Measurements from ENCODE around the gene COIL. TPM values are rescaled to one million over a fixed set of nuclear protein-coding genes. Genes with fewer than 3 reads are reported as not detected.

Gene COIL
- total RNA-seq, 1 experiment from 2014 or later, result 22.9 TPM

DNA sequence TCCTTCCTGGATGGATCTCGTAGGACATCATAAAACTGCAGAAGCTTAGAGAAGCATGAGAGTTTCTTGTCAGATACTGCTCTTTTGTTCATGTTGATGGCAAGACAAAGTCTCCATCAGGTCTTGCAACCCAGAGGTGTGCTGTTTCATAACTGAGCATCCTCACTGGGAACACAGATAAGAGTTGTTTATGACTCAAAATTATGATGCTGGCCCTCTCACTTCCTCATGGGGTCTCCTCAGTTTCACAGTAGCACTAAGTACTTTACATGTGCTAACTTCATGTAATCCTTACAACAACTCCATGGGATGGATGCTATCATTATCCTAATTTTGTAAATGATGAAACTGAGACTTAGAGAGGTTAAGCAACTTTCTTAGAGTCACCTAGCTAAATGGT, 31.5 kb upstream of the COIL start:
- BruUV-seq (replicated peaks), result no TSS peak
- peaks cover 15% of the 10 kb centered on the region; the same call in 1 of the 2 replicates for H3K36me3 ChIP-seq (ENCODE audit: low read depth, low read length)
- H2AFZ ChIP-seq (ENCODE audit: low read length), result no peak overlapping the region
- CTCF ChIA-PET, result no interaction called here
- DNase-seq (no peak), ATAC-seq (no peak)
- H3K79me2 ChIP-seq (ENCODE audit: low read length), result no peaks in the 10 kb centered on the region
- H3F3A ChIP-seq (ENCODE audit: low read length, unreplicated experiment), result peaks cover 4% of the 10 kb centered on the region
- POLR2A ChIA-PET (ENCODE audit: unreplicated experiment), result no interaction called here
- TF ChIP-seq, protein P1, sequence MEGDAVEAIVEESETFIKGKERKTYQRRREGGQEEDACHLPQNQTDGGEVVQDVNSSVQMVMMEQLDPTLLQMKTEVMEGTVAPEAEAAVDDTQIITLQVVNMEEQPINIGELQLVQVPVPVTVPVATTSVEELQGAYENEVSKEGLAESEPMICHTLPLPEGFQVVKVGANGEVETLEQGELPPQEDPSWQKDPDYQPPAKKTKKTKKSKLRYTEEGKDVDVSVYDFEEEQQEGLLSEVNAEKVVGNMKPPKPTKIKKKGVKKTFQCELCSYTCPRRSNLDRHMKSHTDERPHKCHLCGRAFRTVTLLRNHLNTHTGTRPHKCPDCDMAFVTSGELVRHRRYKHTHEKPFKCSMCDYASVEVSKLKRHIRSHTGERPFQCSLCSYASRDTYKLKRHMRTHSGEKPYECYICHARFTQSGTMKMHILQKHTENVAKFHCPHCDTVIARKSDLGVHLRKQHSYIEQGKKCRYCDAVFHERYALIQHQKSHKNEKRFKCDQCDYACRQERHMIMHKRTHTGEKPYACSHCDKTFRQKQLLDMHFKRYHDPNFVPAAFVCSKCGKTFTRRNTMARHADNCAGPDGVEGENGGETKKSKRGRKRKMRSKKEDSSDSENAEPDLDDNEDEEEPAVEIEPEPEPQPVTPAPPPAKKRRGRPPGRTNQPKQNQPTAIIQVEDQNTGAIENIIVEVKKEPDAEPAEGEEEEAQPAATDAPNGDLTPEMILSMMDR (conservative IDR thresholded peaks at IDR 0.05; ENCODE audit: low read depth, low read length), result no peak
- TF ChIP-seq EZH2 (IDR thresholded peaks at IDR 0.05; ENCODE audit: low read length, unreplicated experiment), result no peak
- intact Hi-C loops (cut with micrococcal nuclease), result loop anchor here (5.0 kb wide), 1 partner anchor 90 kb away; no protein-coding TSS in a partner anchor
- H3K4me2 ChIP-seq (ENCODE audit: low read length), result no peak overlapping the region
- no peak overlapping the region for H3K27ac ChIP-seq (ENCODE audit: low read length)
- H3K9me3 ChIP-seq (ENCODE audit: low read length), result no peaks in the 10 kb centered on the region
- no peaks in the 10 kb centered on the region for H3K9me2 ChIP-seq (replicated peaks; ENCODE audit: low read length)
- no peak overlapping the region for H3K4me3 ChIP-seq (ENCODE audit: low read length)
- H3K9ac ChIP-seq (ENCODE audit: low read length), result no peak overlapping the region
- no peaks in the 10 kb centered on the region for H3K27me3 ChIP-seq (ENCODE audit: low read length)
- H4K20me1 ChIP-seq (ENCODE audit: low read length), result no peaks in the 10 kb centered on the region
- H3K4me1 ChIP-seq (ENCODE audit: insufficient read depth, low read length), result peaks cover 20% of the 10 kb centered on the region

DNA sequence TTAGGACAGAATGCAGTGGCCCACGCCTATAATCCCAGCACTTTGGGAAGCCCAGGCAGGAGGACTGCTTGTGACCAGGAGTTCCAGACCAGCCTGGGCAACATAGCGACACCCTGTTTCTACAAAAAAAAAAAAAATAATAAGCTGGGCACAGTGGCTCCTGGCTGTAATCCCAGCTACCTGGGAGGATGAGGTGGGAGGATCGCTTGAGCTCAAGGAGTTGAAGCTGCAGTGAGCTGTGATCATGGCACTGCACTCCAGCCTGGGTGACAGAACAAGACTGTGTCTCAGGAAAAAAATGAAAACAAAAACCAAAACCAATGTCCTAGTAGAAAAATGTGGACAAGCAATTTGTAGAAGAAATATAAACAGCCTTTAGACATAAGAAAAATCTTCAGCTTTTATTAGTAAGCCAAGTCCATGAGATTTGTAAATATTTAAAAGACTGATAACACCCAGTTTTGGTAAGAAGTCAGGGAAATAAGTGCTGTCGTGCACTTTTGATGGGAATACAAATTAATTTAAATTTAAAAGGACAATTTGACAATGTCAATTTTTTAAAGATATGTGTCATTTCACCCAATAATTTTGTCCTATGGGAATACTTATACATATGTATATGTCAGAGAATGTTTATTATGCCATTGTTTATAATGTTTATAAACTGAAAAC, 28.2 kb upstream of the COIL start:
- H3K79me2 ChIP-seq (ENCODE audit: low read length), result no peaks in the 10 kb centered on the region
- H3F3A ChIP-seq (ENCODE audit: low read length, unreplicated experiment), result no peaks in the 10 kb centered on the region
- no peak overlapping the region for H3K9ac ChIP-seq (ENCODE audit: low read length)
- no peaks in the 10 kb centered on the region for H4K20me1 ChIP-seq (ENCODE audit: low read length)
- peaks cover 5% of the 10 kb centered on the region for H3K4me1 ChIP-seq (ENCODE audit: insufficient read depth, low read length)
- no peaks in the 10 kb centered on the region for H3K9me3 ChIP-seq (ENCODE audit: low read length)
- H3K27me3 ChIP-seq (ENCODE audit: low read length), result no peaks in the 10 kb centered on the region
- no peak overlapping the region for H3K4me2 ChIP-seq (ENCODE audit: low read length)
- DNase-seq, result no peak
- H3K36me3 ChIP-seq (ENCODE audit: low read depth, low read length), result peaks cover 15% of the 10 kb centered on the region; the same call in 1 of the 2 replicates
- BruUV-seq (replicated peaks), result no TSS peak
- CTCF ChIA-PET, result interaction anchor here (0.6 kb wide), 2 partner anchors 10 to 681 kb away, joined by 3 to 4 read pairs; no protein-coding TSS in a partner anchor
- H2AFZ ChIP-seq (ENCODE audit: low read length), result no peak overlapping the region
- intact Hi-C loops (cut with micrococcal nuclease), result no loop called here
- no peak for ATAC-seq
- H3K27ac ChIP-seq (ENCODE audit: low read length), result no peak overlapping the region
- POLR2A ChIA-PET (ENCODE audit: unreplicated experiment), result no interaction called here
- TF ChIP-seq EZH2 (IDR thresholded peaks at IDR 0.05; ENCODE audit: low read length, unreplicated experiment) (no peak), EZH2phosphoT487 (IDR thresholded peaks at IDR 0.05; ENCODE audit: borderline replicate concordance, low read length) (no peak)
- TF ChIP-seq, protein P1 (conservative IDR thresholded peaks at IDR 0.05; ENCODE audit: low read depth, low read length), result no peak
- no peaks in the 10 kb centered on the region for H3K9me2 ChIP-seq (replicated peaks; ENCODE audit: low read length)
- H3K4me3 ChIP-seq (ENCODE audit: low read length), result no peak overlapping the region

DNA sequence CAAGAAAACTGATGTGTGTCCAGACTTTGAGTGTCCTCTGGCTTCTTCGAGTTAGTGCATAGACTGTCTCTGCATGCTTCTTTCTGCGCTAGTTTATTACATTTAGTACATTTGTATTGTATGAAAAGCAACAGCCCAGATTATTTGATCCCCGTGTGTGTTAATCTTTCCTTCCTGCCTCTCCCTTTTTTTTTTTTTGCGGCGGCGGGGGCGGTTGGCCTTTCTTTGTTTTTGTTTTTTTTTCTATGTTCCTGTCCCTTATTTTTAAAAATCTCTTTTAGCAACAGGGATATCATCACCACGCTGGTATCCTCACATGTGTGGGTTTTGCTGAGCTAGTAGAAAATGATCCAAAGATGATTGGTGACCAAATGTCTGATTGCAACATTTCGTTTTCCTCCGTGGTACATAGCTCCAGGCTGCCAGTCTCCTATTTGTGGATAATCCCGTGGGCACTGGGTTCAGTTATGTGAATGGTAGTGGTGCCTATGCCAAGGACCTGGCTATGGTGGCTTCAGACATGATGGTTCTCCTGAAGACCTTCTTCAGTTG, 26.5 kb upstream of the COIL start:
- ChIA-PET CTCF (no interaction called here), POLR2A (ENCODE audit: unreplicated experiment) (no interaction called here)
- H3K4me2 ChIP-seq (ENCODE audit: low read length), result no peak overlapping the region
- H3K36me3 ChIP-seq (ENCODE audit: low read depth, low read length), result peaks cover 15% of the 10 kb centered on the region; the same call in 1 of the 2 replicates
- ATAC-seq (no peak), DNase-seq (no peak)
- no peaks in the 10 kb centered on the region for H3K9me3 ChIP-seq (ENCODE audit: low read length)
- intact Hi-C loops (cut with micrococcal nuclease), result no loop called here
- BruUV-seq (replicated peaks), result no TSS peak
- H4K20me1 ChIP-seq (ENCODE audit: low read length), result no peaks in the 10 kb centered on the region
- H3K9me2 ChIP-seq (replicated peaks; ENCODE audit: low read length), result no peaks in the 10 kb centered on the region
- no peaks in the 10 kb centered on the region for H3K79me2 ChIP-seq (ENCODE audit: low read length)
- H3K4me1 ChIP-seq (ENCODE audit: insufficient read depth, low read length), result no peaks in the 10 kb centered on the region
- TF ChIP-seq EZH2phosphoT487 (IDR thresholded peaks at IDR 0.05; ENCODE audit: borderline replicate concordance, low read length) (no peak), EZH2 (IDR thresholded peaks at IDR 0.05; ENCODE audit: low read length, unreplicated experiment) (no peak)
- TF ChIP-seq, protein P1 (conservative IDR thresholded peaks at IDR 0.05; ENCODE audit: low read depth, low read length), result no peak
- H2AFZ ChIP-seq (ENCODE audit: low read length), result no peak overlapping the region
- no peak overlapping the region for H3K4me3 ChIP-seq (ENCODE audit: low read length)
- H3F3A ChIP-seq (ENCODE audit: low read length, unreplicated experiment), result no peaks in the 10 kb centered on the region
- H3K27ac ChIP-seq (ENCODE audit: low read length), result no peak overlapping the region
- no peaks in the 10 kb centered on the region for H3K27me3 ChIP-seq (ENCODE audit: low read length)
- no peak overlapping the region for H3K9ac ChIP-seq (ENCODE audit: low read length)

Data from PC-3 (cell line).